ENCODE results near the gene LCK.

DNA sequence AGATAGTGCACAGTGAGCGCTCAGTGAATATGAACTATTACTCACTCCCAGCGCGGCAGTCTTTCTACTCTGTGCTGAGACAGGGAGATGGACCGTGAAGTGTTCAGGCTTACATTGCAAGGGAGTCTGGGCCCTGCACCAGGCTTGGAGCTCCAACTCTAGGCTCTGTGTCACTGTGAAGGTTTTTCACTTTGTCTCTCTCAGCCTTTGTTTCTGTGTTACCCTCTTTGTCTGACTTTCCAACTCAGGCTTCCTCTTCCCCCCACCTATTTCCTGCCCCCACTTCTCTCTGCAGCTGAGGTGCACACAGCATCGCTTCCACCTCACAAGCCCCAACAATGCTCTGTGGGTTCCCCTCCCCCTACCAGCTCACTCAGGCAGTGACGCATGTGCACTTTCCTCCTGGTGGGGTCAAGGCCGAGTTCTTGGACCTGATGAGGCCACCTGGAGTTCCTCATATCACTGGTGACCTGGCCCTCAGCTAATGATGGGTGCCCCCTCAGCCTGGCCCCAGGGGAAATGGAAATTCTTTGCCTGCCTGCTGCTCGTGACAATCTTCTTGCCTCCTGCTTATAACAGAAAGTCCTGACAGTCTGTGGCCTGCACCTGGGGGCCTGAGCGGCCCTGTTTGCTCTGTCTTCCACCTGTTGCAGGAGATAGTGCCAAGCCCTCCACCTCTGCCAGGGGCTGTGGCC lies 1.1 kb upstream of the LCK start:
- TF ChIP-seq EZH2phosphoT487 (IDR thresholded peaks at IDR 0.05; ENCODE audit: borderline replicate concordance, low read depth) (no peak), YY1 (IDR thresholded peaks at IDR 0.05; ENCODE audit: low read depth) (no peak), FOXM1 (IDR thresholded peaks at IDR 0.05; ENCODE audit: low read depth) (no peak), GATA2 (CRISPR knock-in tag; IDR thresholded peaks at IDR 0.05) (no peak), EP300 (IDR thresholded peaks at IDR 0.05; ENCODE audit: borderline replicate concordance in 1 of 2, low read depth in 1 of 2, low read length in 1 of 2) (no peak), POLR2AphosphoS5 (IDR thresholded peaks at IDR 0.05; ENCODE audit: low read depth, low read length) (no peak)
- TF ChIP-seq, protein P1, sequence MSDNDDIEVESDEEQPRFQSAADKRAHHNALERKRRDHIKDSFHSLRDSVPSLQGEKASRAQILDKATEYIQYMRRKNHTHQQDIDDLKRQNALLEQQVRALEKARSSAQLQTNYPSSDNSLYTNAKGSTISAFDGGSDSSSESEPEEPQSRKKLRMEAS (IDR thresholded peaks at IDR 0.05; ENCODE audit: low read depth) = no peak
- TF ChIP-seq, protein P2, sequence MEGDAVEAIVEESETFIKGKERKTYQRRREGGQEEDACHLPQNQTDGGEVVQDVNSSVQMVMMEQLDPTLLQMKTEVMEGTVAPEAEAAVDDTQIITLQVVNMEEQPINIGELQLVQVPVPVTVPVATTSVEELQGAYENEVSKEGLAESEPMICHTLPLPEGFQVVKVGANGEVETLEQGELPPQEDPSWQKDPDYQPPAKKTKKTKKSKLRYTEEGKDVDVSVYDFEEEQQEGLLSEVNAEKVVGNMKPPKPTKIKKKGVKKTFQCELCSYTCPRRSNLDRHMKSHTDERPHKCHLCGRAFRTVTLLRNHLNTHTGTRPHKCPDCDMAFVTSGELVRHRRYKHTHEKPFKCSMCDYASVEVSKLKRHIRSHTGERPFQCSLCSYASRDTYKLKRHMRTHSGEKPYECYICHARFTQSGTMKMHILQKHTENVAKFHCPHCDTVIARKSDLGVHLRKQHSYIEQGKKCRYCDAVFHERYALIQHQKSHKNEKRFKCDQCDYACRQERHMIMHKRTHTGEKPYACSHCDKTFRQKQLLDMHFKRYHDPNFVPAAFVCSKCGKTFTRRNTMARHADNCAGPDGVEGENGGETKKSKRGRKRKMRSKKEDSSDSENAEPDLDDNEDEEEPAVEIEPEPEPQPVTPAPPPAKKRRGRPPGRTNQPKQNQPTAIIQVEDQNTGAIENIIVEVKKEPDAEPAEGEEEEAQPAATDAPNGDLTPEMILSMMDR (IDR thresholded peaks at IDR 0.05) = no peak
- TF ChIP-seq, protein P3, sequence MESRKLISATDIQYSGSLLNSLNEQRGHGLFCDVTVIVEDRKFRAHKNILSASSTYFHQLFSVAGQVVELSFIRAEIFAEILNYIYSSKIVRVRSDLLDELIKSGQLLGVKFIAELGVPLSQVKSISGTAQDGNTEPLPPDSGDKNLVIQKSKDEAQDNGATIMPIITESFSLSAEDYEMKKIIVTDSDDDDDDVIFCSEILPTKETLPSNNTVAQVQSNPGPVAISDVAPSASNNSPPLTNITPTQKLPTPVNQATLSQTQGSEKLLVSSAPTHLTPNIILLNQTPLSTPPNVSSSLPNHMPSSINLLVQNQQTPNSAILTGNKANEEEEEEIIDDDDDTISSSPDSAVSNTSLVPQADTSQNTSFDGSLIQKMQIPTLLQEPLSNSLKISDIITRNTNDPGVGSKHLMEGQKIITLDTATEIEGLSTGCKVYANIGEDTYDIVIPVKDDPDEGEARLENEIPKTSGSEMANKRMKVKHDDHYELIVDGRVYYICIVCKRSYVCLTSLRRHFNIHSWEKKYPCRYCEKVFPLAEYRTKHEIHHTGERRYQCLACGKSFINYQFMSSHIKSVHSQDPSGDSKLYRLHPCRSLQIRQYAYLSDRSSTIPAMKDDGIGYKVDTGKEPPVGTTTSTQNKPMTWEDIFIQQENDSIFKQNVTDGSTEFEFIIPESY (IDR thresholded peaks at IDR 0.05; ENCODE audit: borderline replicate concordance, low read depth) = no peak
- TF ChIP-seq, protein P4, sequence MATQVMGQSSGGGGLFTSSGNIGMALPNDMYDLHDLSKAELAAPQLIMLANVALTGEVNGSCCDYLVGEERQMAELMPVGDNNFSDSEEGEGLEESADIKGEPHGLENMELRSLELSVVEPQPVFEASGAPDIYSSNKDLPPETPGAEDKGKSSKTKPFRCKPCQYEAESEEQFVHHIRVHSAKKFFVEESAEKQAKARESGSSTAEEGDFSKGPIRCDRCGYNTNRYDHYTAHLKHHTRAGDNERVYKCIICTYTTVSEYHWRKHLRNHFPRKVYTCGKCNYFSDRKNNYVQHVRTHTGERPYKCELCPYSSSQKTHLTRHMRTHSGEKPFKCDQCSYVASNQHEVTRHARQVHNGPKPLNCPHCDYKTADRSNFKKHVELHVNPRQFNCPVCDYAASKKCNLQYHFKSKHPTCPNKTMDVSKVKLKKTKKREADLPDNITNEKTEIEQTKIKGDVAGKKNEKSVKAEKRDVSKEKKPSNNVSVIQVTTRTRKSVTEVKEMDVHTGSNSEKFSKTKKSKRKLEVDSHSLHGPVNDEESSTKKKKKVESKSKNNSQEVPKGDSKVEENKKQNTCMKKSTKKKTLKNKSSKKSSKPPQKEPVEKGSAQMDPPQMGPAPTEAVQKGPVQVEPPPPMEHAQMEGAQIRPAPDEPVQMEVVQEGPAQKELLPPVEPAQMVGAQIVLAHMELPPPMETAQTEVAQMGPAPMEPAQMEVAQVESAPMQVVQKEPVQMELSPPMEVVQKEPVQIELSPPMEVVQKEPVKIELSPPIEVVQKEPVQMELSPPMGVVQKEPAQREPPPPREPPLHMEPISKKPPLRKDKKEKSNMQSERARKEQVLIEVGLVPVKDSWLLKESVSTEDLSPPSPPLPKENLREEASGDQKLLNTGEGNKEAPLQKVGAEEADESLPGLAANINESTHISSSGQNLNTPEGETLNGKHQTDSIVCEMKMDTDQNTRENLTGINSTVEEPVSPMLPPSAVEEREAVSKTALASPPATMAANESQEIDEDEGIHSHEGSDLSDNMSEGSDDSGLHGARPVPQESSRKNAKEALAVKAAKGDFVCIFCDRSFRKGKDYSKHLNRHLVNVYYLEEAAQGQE (IDR thresholded peaks at IDR 0.05; ENCODE audit: low read depth, low read length) = no peak

Data from SK-N-SH (cell line).